GM10266 (cell line): ENCODE measurements around the gene THSD4.

Experiments used
- DNase-seq: peaks from one replicate; pipeline ENCODE4 v3.0.0; 2012; ENCODE audit errors: extremely low spot score
- TF ChIP-seq, protein P1 (sequence below): IDR thresholded peaks from 2 replicates; pipeline ENCODE4 v1.5.1; 2012; ENCODE audit warnings: mild to moderate bottlenecking, low read depth; ENCODE audit not compliant: control insufficient read depth, insufficient read depth; ENCODE audit errors: missing control alignments

THSD4 gene

DNA sequence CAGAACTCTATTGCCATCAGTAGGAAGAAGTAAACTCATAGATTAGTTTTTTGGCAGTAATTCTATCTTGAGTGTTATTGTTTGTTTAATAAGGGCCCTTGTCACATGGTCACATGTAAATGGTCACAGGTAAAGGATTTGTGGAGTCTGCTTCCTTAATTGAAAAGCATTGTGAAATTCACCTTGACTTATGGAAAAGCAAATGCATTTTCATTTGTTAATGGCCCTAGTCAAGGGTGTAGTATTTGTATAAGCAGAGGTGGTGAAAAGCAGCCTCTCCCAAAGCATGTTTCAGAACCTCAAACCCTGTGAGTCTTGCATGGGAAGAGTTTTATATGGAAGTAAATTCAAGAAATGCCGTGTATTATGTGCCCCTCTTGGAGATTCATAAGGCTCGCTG, 497.6 kb downstream of the THSD4 start:
- TF ChIP-seq, protein P1, sequence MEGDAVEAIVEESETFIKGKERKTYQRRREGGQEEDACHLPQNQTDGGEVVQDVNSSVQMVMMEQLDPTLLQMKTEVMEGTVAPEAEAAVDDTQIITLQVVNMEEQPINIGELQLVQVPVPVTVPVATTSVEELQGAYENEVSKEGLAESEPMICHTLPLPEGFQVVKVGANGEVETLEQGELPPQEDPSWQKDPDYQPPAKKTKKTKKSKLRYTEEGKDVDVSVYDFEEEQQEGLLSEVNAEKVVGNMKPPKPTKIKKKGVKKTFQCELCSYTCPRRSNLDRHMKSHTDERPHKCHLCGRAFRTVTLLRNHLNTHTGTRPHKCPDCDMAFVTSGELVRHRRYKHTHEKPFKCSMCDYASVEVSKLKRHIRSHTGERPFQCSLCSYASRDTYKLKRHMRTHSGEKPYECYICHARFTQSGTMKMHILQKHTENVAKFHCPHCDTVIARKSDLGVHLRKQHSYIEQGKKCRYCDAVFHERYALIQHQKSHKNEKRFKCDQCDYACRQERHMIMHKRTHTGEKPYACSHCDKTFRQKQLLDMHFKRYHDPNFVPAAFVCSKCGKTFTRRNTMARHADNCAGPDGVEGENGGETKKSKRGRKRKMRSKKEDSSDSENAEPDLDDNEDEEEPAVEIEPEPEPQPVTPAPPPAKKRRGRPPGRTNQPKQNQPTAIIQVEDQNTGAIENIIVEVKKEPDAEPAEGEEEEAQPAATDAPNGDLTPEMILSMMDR: no peak
- DNase-seq: no peak

DNA sequence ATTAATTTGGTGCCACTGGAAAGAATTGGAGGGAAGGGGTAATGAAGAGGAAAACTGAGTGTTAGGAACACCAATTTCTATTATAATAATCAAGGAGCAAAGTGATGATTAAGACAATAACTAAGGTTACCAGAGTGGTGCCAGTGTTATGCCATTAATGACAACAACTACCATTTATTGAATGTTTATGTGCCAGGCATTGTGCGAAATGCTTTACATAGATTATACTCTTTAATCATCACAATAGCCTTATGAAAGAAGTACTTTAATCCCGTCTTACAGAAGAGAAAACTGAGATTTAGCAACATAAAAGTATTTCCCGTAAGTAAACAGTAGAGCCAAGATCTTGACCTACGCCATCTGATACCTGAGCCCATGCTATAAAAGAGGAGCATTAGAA, 507.8 kb downstream of the THSD4 start:
- TF ChIP-seq, protein P1: no peak
- no peak for DNase-seq

DNA sequence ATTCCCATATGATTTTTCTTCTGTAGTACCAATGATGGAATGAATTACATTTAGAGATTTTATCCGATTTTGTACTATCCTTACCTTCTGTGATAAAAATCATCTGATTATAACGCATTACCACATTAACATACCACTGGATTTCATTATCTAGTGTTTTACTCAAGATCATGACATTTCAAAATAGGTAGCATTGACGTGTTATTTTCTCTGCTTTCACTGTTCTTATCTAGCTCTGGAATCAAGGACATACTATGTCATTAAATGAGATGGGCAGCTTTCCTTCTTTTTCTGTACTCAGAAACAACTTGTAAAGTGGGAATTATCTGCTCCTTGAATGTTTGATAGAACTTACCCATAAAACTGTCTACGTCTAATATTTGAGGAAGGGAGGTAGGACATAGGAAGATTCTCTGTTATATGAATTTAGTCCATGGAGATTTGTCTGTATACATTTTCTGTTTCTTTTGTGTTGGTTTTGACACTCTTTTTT, 511.4 kb downstream of the THSD4 start:
- TF ChIP-seq, protein P1: no peak
- DNase-seq: no peak

DNA sequence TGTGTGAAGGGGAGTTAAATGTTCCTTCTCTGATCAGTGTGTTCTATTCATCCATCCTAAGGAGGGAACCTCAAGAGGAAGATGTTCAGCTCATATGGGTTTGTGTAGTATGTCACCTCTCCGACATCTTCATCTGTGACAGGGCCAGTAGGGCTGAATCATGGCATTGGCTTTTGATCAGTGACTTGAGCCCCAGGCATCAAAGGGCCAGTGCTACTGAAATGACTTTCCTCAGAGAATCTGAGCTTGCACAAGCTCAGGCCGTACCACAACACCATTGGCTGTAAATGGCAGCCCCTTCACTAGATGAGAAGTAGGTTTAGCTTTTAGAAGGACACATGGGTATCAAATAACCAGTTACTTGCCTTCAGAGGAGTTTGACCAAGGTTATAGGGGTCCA, 511.9 kb downstream of the THSD4 start:
- TF ChIP-seq, protein P1: no peak
- no peak for DNase-seq

DNA sequence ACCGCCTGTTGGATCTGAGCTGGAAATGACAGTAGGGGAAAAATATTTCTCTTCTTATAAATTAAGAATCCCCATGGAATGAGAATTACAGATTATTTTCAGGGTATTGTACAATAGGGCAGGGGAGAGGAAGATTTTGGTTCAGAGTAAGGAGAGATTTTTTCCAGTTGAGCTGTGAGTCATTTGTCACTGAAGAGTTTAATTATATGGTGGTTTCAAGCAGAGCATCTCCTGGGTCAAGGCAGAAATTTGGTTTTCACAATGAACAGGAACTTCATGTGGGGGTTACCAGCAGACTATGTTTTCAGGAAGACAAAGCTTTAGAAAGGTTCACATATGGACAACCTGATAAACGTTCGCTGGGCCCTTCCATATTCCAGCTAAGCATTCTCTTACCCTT, 512.3 kb downstream of the THSD4 start:
- TF ChIP-seq, protein P1: no peak
- no peak for DNase-seq

DNA sequence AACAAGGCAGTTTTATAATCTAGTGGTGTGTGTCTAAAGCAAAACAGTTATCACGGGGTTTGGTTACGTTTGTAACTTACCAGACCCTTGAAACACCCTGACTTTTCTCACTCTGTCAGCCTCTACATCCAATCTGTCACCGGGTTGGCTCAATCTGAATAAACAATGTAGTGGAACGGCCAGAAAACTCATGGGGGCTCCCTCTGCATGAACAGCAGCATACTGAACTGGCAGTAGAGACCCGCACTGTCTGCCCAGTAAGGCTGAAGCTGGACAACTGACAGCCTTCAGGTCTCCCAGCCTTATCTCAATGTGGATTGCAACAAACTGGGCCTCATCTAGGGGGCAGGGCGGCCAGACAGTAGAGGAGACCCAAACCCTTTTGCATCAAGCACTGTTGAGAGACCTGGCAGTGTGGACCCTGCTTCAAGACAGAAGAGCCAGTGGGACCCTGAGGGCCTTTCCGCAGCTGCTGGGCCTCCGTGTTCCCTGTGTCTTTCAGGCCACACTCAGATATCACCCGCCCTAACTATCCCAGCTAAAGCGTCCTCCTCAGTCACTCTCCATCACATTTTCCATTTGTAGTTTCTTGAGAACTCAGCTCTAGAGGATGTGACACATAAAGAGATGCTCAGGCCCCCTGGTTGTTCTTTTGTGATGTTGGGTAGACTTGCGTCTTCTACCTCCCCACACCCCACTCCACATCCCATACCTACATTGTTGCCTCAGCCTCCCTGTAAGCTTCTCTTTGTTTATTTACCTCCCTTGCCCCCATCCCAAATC, 513.9 kb downstream of the THSD4 start:
- TF ChIP-seq, protein P1: no peak
- no peak for DNase-seq

DNA sequence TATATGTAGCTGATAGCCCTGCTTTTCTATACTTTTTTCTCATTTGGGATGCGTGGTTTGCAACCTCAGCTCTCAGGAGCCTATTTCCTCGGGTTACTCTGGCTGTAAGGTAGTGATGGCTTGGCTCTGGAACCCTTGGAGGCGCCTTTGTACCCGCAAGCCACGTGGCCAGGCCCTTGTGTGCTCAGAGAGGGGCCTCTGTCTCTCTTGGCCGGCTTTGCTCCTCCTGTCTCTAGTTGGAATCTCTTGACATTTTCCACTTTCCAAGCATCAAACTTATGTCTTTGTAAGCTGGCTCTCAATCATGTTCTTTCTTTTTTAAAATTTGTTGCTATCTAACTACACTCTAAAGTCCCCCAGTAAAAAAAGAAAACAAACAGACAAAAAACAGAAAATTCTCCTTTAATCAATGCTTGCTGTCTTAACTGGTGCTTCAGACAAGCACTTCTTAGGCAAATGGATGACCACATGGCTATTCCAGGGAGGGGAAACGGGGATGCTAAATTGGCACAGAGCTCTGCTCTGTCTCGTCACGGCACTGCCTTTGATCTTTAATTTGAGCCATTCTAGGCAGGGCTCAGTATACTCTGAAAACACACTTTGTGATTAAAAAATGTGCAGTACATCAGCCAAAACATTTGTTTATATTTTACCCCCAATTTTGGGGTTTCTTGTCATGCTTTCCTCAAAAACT, 514.7 kb downstream of the THSD4 start:
- TF ChIP-seq, protein P1: no peak
- DNase-seq: no peak
